NCI-H446 (cell line): ENCODE results near the gene CIT.
A peak's percentile ranks its signal among the peaks of the same experiment; 100 is the strongest.

Experiments used
- DNase-seq, 2 experiments: peaks; one replicate each; lab custom pipeline; 2025; lab: John Stamatoyannopoulos, UW

Gene CIT

GRCh38 chr12:119696943-119697342 lies 180.2 kb downstream of the CIT start:
- DNase-seq, result no peak

- DNase-seq, result no peak
Measured at GRCh38 chr12:119695034-119695433, 182.1 kb downstream of the CIT start.

- DNase-seq, result no peak
Measured at GRCh38 chr12:119694111-119694510, 183.0 kb downstream of the CIT start.

GRCh38 chr12:119693511-119693910 lies 183.6 kb downstream of the CIT start:
- no peak for DNase-seq

- peak; percentile 37 to 87 for DNase-seq
Measured at GRCh38 chr12:119692997-119693396, 184.1 kb downstream of the CIT start.

GRCh38 chr12:119692410-119692809 lies 184.7 kb downstream of the CIT start:
- DNase-seq, result peak; percentile 59 to 82

GRCh38 chr12:119691202-119691810 lies 185.8 kb downstream of the CIT start:
- DNase-seq, result no peak

- DNase-seq, result no peak
Measured at GRCh38 chr12:119689935-119690500, 187.1 kb downstream of the CIT start.

- no peak for DNase-seq
Measured at GRCh38 chr12:119687879-119688278, 189.2 kb downstream of the CIT start.

GRCh38 chr12:119687406-119687805 lies 189.7 kb downstream of the CIT start:
- no peak for DNase-seq

GRCh38 chr12:119686776-119687175 lies 190.3 kb downstream of the CIT start:
- no peak for DNase-seq

GRCh38 chr12:119686355-119686754 lies 190.8 kb downstream of the CIT start:
- DNase-seq, result no peak

GRCh38 chr12:119685375-119685774 lies 191.7 kb downstream of the CIT start:
- DNase-seq, result no peak

- DNase-seq, result no peak
Measured at GRCh38 chr12:119684711-119685369, 192.3 kb downstream of the CIT start.

- no peak for DNase-seq
Measured at GRCh38 chr12:119683816-119684215, 193.3 kb downstream of the CIT start.

GRCh38 chr12:119683413-119683812 lies 193.7 kb downstream of the CIT start:
- no peak for DNase-seq

- DNase-seq, result no peak
Measured at GRCh38 chr12:119682639-119683252, 194.4 kb downstream of the CIT start.

- DNase-seq, result no peak
Measured at GRCh38 chr12:119681728-119682638, 195.1 kb downstream of the CIT start.

GRCh38 chr12:119681111-119681510 lies 196.0 kb downstream of the CIT start:
- DNase-seq, result no peak

GRCh38 chr12:119679490-119679889 lies 197.6 kb downstream of the CIT start:
- no peak for DNase-seq

- peak in 1 of 2 experiments; percentile 7 for DNase-seq
Measured at GRCh38 chr12:119679081-119679480, 198.0 kb downstream of the CIT start.

- DNase-seq, result no peak
Measured at GRCh38 chr12:119678459-119678858, 198.7 kb downstream of the CIT start.
